Measurements from ENCODE around the gene PCCA.

DNA sequence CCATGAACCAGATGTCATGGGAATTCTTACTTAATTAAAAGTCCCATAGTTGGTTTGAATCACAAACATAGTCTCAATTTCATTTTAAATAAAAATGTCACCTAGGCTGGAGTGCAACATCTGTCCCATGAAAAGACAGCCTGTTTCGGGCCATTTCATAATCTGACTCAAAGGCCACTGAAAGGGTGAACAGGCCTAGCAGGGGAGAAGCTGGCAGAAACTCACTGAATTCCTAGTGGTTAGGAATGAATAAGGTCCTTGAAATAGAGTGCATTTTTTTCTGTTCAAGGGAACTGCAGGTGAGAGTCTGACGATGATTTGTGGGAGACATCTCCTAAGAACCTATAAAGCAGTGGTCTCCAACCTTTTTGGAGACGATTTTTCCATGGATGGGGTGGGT lies 44.0 kb upstream of the PCCA start:
- TF ChIP-seq POLR2A (IDR thresholded peaks at IDR 0.05; ENCODE audit: low read depth, low read length) (no peak), JUN (IDR thresholded peaks at IDR 0.05; ENCODE audit: borderline replicate concordance, insufficient read depth, insufficient read length, low read depth) (no peak), EZH2 (IDR thresholded peaks at IDR 0.05; ENCODE audit: borderline replicate concordance, low read depth, low read length, severe bottlenecking) (no peak)
- TF ChIP-seq, protein P1, sequence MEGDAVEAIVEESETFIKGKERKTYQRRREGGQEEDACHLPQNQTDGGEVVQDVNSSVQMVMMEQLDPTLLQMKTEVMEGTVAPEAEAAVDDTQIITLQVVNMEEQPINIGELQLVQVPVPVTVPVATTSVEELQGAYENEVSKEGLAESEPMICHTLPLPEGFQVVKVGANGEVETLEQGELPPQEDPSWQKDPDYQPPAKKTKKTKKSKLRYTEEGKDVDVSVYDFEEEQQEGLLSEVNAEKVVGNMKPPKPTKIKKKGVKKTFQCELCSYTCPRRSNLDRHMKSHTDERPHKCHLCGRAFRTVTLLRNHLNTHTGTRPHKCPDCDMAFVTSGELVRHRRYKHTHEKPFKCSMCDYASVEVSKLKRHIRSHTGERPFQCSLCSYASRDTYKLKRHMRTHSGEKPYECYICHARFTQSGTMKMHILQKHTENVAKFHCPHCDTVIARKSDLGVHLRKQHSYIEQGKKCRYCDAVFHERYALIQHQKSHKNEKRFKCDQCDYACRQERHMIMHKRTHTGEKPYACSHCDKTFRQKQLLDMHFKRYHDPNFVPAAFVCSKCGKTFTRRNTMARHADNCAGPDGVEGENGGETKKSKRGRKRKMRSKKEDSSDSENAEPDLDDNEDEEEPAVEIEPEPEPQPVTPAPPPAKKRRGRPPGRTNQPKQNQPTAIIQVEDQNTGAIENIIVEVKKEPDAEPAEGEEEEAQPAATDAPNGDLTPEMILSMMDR (IDR thresholded peaks at IDR 0.05; ENCODE audit: extremely low read depth in 1 of 2, insufficient read depth in 1 of 2, low read depth in 1 of 2, low read length in 2 of 2): no peak
